ENCODE measurements around the gene PPP2R5C. TPM values are rescaled to one million over a fixed set of nuclear protein-coding genes. Genes with fewer than 3 reads are reported as not detected.
A peak's percentile ranks its signal among the peaks of the same experiment; 100 is the strongest.

PPP2R5C gene
- total RNA-seq, 6 donors from 2014 or later, result 105 to 208 (median 133) TPM

DNA sequence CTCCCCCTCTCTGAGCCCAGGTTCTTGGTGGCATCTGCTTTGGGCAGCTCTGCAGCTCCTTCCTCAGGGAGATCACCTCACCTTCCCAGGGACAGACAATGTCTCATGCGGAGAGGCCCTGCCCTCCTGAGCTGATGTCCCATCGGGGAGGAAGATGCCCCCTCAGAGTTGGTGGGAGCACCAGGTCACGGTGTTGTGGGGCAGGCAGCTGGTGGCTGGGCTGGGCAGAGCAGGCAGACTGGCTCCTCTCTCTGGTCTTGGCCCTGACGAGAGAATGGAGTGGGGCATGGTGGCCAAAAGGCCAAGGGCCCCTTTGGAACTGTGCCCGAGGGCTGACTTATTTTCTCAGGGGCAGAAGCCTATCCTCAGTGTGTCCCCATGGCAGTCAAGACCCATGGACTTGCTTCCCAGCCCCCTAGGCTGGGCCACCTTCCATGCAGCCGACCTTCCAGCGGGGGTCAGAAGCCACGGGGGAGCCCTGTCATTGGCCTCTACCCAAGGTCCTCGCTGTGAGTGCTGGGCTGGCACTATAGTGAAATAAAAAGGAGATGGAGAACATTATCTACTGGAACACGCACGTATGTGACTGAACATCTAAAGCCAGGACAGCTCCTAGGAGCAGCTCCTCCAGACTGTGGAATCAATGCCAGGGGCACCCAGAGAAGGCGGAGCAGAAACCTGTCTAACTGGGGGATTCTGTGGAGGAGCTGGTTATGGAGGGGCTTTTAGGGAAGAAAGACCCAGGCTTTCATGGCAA, 21.9 kb downstream of the PPP2R5C start:
- WGBS, 2 donors, result 92 to 93% methylated on average over 10 to 12 of the region's 12 CpGs
- TF ChIP-seq EP300 (IDR thresholded peaks at IDR 0.05) (no peak), POLR2A (IDR thresholded peaks at IDR 0.05) (no peak), POLR2AphosphoS5 (IDR thresholded peaks at IDR 0.05) (no peak)
- TF ChIP-seq, protein P1, sequence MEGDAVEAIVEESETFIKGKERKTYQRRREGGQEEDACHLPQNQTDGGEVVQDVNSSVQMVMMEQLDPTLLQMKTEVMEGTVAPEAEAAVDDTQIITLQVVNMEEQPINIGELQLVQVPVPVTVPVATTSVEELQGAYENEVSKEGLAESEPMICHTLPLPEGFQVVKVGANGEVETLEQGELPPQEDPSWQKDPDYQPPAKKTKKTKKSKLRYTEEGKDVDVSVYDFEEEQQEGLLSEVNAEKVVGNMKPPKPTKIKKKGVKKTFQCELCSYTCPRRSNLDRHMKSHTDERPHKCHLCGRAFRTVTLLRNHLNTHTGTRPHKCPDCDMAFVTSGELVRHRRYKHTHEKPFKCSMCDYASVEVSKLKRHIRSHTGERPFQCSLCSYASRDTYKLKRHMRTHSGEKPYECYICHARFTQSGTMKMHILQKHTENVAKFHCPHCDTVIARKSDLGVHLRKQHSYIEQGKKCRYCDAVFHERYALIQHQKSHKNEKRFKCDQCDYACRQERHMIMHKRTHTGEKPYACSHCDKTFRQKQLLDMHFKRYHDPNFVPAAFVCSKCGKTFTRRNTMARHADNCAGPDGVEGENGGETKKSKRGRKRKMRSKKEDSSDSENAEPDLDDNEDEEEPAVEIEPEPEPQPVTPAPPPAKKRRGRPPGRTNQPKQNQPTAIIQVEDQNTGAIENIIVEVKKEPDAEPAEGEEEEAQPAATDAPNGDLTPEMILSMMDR (IDR thresholded peaks at IDR 0.05), result no peak
- no peak for ATAC-seq (ENCODE audit: low FRiP score in 2 of 2)

DNA sequence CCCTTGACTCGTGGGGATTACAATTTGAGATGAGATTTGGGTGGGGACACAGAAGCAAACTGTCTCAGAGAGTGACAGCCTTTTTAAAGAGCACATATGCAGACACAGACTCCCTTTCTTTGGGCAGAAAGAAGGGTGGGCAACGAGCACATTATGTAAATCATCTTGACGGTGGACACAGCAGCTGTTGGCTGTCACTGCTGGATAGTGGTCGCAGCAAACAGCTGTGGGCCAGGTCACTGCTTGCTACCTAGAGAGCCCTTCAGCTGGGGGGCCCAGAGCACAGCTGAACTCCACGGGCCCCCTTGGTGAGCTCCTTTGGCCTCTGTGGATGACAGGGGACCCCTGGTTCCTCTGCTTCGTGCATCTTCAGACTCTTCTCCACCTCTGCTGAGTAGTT, 23.1 kb downstream of the PPP2R5C start:
- ATAC-seq (ENCODE audit: low FRiP score in 2 of 2), result no peak
- Histone ChIP-seq H3K9me3 (no peaks in the 10 kb centered on the region), H3K4me1 (peaks cover 14 to 21% (median 18%) of the 10 kb centered on the region in 4 donors), H3K27me3 (peaks cover 0 to 4% (median 0%) of the 10 kb centered on the region in 4 donors), H3K27ac (no peak overlapping the region), H3K36me3 (no peaks in the 10 kb centered on the region), H3K4me3 (no peak overlapping the region)
- TF ChIP-seq EP300 (IDR thresholded peaks at IDR 0.05) (no peak), POLR2AphosphoS5 (IDR thresholded peaks at IDR 0.05) (no peak), POLR2A (IDR thresholded peaks at IDR 0.05) (no peak)
- TF ChIP-seq, protein P1 (IDR thresholded peaks at IDR 0.05), result no peak
- peak in 1 of 2 donors; percentile 29 for DNase-seq
- WGBS, 2 donors, result 81 to 84% methylated on average over 6 of the region's 6 CpGs

More for the DNA sequence above, 21.9 kb downstream of the PPP2R5C start:
- Histone ChIP-seq H3K36me3 (no peaks in the 10 kb centered on the region), H3K4me1 (peaks cover 14 to 26% (median 19%) of the 10 kb centered on the region in 4 donors), H3K27ac (no peak overlapping the region), H3K9me3 (no peaks in the 10 kb centered on the region), H3K4me3 (no peak overlapping the region), H3K27me3 (peaks cover 0 to 4% (median 0%) of the 10 kb centered on the region in 4 donors)
- peak in 1 of 2 donors; percentile 27 for DNase-seq

DNA sequence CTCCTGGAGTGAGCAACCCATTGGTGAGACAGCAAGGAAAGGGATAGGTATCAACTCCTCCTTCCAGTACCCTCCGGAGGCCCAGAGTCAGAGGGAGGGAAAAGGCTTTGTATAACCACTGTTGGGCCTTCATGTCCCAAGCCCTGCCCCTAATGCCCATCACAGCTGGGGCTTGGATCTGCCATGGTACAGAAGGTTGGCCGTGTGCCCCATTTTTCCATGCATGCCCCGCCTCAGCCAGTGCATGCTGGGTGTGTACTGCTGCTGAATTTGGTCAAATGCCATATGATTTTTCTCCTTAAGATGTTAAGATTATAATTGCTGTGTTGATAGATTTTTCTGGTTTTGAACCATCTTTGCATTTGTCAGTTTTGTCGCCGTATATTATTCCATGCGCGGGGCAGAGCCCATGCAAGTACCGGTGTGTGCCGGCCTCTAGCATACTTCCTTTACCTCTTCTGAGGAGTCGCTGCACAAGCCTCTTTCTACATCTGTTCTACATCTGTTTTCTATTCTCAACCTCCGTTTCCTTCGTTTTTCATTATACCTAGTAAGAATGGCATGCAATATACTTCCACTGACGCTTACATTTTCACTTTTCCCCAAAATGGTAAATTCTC, 26.6 kb downstream of the PPP2R5C start:
- Histone ChIP-seq H3K9me3 (no peaks in the 10 kb centered on the region), H3K4me3 (no peak overlapping the region), H3K36me3 (no peaks in the 10 kb centered on the region), H3K4me1 (peaks cover 3 to 13% (median 11%) of the 10 kb centered on the region in 4 donors), H3K27me3 (no peaks in the 10 kb centered on the region), H3K27ac (no peak overlapping the region)
- 95 to 96% methylated on average over 13 of the region's 13 CpGs for WGBS, 2 donors
- ATAC-seq (ENCODE audit: low FRiP score in 2 of 2), result no peak
- no peak for TF ChIP-seq POLR2A (IDR thresholded peaks at IDR 0.05)
- TF ChIP-seq, protein P1 (IDR thresholded peaks at IDR 0.05), result no peak
- no peak for TF ChIP-seq POLR2AphosphoS5 (IDR thresholded peaks at IDR 0.05)
- TF ChIP-seq EP300 (IDR thresholded peaks at IDR 0.05), result no peak
- no peak for DNase-seq

DNA sequence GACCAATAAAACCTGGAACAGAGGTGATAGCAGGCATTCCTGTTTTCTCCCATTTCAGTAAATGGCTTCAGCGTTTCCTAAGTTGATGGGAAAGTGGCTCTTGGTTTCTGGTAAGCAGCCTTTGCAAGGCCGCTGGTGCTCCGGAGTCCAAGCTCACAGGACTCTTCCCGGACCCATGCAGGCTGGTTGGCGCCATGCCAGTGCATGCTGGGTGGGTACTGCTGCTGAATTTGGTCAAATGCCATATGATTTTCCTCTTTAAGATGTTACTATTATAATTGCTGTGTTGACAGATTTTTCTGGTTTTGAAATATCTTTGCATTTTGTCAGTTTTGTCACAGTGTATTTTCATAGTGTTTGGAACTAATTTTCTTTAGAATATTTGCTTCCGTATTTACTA, 27.7 kb downstream of the PPP2R5C start:
- Histone ChIP-seq H3K9me3 (no peaks in the 10 kb centered on the region), H3K4me3 (no peak overlapping the region), H3K4me1 (peaks cover 3 to 13% (median 11%) of the 10 kb centered on the region in 4 donors), H3K27me3 (no peaks in the 10 kb centered on the region), H3K27ac (no peak overlapping the region), H3K36me3 (no peaks in the 10 kb centered on the region)
- TF ChIP-seq POLR2A (IDR thresholded peaks at IDR 0.05) (no peak), POLR2AphosphoS5 (IDR thresholded peaks at IDR 0.05) (no peak), EP300 (IDR thresholded peaks at IDR 0.05) (no peak)
- TF ChIP-seq, protein P1 (IDR thresholded peaks at IDR 0.05), result no peak
- WGBS, 2 donors, result 63 to 80% methylated on average over 6 of the region's 6 CpGs
- DNase-seq, result peak in 1 of 2 donors; percentile 39
- no peak for ATAC-seq (ENCODE audit: low FRiP score in 2 of 2)

All from upper lobe of left lung (tissue), 6 donors.